Right lobe of liver (tissue), 4 donors: ENCODE measurements around the gene CCIN.

Experiments
- CTCF ChIP-seq, 4 donors: fragments of 200-600 bp in 3 of 4; fragments of 450-650 bp in 1 of 4; IDR thresholded peaks; one replicate each; pipeline versions ENCODE4 v1.5.1 to v1.8.0; 2016 to 2022; ENCODE audit warnings: antibody characterized with exemption in 4 of 4, mild to moderate bottlenecking in 2 of 4
- POLR2A ChIP-seq: fragments of 450-650 bp; IDR thresholded peaks from one replicate; pipeline ENCODE4 v1.6.1; 2017; ENCODE audit warnings: antibody characterized with exemption, mild to moderate bottlenecking
- donor health status: DM: no; HTN: no; CAD: no.
- donor health status: DM: no; HTN: no; CAD: no.
- donor health status: DM: no; HTN: yes; CAD: no.

GRCh38 chr9:36151316-36152210, 17.6 kb upstream of the CCIN start:
- TF ChIP-seq CTCF (IDR thresholded peaks at IDR 0.05) (no peak), POLR2A (no peak)
